ENCODE measurements around the gene C1orf74.

DNA sequence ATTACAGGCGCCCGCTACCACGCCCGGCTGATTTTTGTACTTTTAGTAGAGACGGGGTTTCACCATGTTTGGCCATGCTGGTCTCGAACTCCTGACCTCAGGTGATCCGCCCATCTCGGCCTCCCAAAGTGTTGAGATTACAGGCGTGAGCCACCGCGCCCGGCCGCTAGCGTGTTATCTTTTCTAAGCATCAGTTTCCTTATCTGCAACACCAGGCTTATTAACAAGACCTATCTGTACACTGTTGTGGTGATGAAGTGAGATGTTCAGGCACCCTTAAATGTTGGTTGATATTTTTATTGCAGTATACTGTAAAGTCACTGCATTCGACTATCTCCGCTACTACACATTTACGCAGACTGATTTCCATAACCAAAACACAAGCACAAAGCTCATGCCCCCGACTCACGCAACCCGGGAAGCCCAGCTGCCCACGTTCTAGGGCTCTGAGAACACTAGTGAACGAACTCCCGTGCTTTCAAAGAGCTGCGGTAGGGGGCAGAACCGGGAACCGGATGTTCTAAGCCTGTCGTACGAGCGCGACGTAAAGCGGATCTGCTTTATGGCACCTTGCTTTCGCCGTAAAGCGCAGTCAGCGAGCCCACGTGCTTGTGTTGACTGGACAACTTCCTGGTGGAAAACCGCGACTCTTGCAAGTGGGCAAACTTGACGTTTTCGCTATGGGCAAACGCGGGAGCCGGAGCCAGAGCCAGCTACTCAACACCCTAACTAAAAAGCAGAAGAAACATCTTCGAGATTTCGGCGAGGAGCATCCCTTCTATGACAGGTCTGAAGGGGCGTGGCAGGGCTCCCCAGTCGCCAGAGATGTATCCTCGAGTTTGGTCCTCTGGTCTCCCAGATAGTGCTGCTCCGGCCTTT lies 43.3 kb upstream of the C1orf74 start, which contains the start of gene UTP25:
- TF ChIP-seq, protein P1, sequence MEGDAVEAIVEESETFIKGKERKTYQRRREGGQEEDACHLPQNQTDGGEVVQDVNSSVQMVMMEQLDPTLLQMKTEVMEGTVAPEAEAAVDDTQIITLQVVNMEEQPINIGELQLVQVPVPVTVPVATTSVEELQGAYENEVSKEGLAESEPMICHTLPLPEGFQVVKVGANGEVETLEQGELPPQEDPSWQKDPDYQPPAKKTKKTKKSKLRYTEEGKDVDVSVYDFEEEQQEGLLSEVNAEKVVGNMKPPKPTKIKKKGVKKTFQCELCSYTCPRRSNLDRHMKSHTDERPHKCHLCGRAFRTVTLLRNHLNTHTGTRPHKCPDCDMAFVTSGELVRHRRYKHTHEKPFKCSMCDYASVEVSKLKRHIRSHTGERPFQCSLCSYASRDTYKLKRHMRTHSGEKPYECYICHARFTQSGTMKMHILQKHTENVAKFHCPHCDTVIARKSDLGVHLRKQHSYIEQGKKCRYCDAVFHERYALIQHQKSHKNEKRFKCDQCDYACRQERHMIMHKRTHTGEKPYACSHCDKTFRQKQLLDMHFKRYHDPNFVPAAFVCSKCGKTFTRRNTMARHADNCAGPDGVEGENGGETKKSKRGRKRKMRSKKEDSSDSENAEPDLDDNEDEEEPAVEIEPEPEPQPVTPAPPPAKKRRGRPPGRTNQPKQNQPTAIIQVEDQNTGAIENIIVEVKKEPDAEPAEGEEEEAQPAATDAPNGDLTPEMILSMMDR (IDR thresholded peaks at IDR 0.05; ENCODE audit: low read depth, low read length), result peak; percentile 63
- TF ChIP-seq, protein P2, sequence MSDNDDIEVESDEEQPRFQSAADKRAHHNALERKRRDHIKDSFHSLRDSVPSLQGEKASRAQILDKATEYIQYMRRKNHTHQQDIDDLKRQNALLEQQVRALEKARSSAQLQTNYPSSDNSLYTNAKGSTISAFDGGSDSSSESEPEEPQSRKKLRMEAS (IDR thresholded peaks at IDR 0.05; ENCODE audit: low read depth, low read length), result peak; percentile 100
- TF ChIP-seq MYC (IDR thresholded peaks at IDR 0.05; ENCODE audit: low read depth, low read length) (peak; percentile 100), POLR2A (IDR thresholded peaks at IDR 0.05; ENCODE audit: extremely low read depth, insufficient read length) (peak; percentile 75)
